ENCODE measurements around the gene TMEM229B.
"Not testable (repeated sequence)": the region's sequence is repeated elsewhere in the genome, so short reads cannot be mapped to it uniquely, and the experiment has no call there.

Gene TMEM229B

DNA sequence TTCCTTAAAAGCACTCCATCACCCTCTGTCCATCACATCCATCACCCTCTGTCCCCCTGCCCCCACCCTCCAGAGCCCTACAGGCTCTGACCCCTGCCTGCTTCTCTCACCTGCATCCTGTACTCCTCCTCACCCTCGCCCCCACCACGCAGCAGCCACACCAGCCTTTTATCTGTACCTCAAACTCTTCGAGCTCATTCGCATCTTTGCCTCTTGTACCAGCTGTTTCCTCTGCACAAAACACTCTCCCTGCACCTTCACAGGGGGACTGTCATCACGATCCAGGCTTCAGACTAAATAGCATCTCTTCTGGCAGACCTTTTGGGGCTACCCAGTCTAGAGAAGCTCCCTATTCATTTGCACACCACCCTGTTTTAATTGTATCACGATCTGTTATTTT lies 24.1 kb downstream of the TMEM229B start:
- Histone ChIP-seq H3K9me3 (ENCODE audit: low read depth, low read length) (no peaks in the 10 kb centered on the region), H3K27ac (no peak overlapping the region), H3K9ac (ENCODE audit: insufficient read length) (no peak overlapping the region), H3K36me3 (ENCODE audit: insufficient read depth, low read length) (no peaks in the 10 kb centered on the region), H3K4me3 (no peak overlapping the region)
- TF ChIP-seq FOXP2 (optimal IDR thresholded peaks at IDR 0.05; ENCODE audit: control extremely low read depth, extremely low read length, insufficient read depth) (no peak), EZH2 (IDR thresholded peaks at IDR 0.05) (no peak), POLR2AphosphoS5 (IDR thresholded peaks at IDR 0.05; ENCODE audit: borderline replicate concordance, low read depth, low read length) (no peak)
- DNase-seq (ENCODE audit: low read depth, low spot score): no peak

DNA sequence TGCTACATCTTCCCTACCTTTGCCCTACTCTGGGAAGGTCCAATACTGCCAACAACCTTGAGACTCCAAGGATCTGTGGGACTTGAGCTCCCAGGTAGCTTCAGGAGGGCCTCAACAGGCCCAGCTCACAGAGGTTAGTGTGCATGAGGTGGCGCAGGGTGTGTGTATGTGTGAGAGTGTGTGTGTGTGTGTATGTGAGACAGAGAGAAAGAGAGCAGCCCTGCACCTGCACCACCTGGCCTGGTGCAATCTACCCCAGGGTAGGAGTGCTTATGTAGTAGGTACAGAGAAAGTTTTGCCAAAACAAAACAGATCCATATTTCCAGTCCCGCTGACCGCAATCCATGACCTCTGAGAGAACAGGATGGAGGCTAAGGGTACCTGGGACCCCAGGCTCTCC lies 24.6 kb downstream of the TMEM229B start:
- Histone ChIP-seq H3K4me3 (no peak overlapping the region), H3K27ac (no peak overlapping the region), H3K36me3 (ENCODE audit: insufficient read depth, low read length) (no peaks in the 10 kb centered on the region), H3K9me3 (ENCODE audit: low read depth, low read length) (no peaks in the 10 kb centered on the region), H3K9ac (ENCODE audit: insufficient read length) (no peak overlapping the region)
- TF ChIP-seq EZH2 (IDR thresholded peaks at IDR 0.05): no peak
- TF ChIP-seq POLR2AphosphoS5 (IDR thresholded peaks at IDR 0.05; ENCODE audit: borderline replicate concordance, low read depth, low read length): no peak
- TF ChIP-seq FOXP2 (optimal IDR thresholded peaks at IDR 0.05; ENCODE audit: control extremely low read depth, extremely low read length, insufficient read depth): no peak
- DNase-seq (ENCODE audit: low read depth, low spot score): no peak

DNA sequence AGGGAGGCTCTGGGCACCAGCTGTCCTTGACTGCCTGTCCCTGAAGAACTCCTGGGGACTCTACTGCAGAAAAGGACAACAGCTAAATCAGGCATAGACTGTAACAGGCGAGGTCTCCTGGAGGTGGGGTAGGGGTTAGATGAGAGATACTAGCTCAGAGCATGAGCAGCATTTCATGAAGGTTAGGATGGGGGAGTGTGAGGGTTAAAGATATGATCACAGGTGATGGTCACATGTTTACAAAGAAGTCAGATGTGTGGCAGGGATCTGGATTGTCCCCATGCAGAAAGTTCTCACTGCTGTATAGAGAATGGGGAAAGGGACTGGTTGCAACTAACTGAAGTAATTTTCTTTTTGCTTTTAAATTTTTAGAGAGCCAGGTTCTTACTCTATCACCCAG lies 26.5 kb downstream of the TMEM229B start:
- Histone ChIP-seq H3K9ac (ENCODE audit: insufficient read length) (no peak overlapping the region), H3K27ac (no peak overlapping the region), H3K9me3 (ENCODE audit: low read depth, low read length) (no peaks in the 10 kb centered on the region), H3K36me3 (ENCODE audit: insufficient read depth, low read length) (no peaks in the 10 kb centered on the region), H3K4me3 (no peak overlapping the region)
- TF ChIP-seq POLR2AphosphoS5 (IDR thresholded peaks at IDR 0.05; ENCODE audit: borderline replicate concordance, low read depth, low read length): no peak
- no peak for TF ChIP-seq FOXP2 (optimal IDR thresholded peaks at IDR 0.05; ENCODE audit: control extremely low read depth, extremely low read length, insufficient read depth)
- TF ChIP-seq EZH2 (IDR thresholded peaks at IDR 0.05): no peak
- DNase-seq (ENCODE audit: low read depth, low spot score): no peak

DNA sequence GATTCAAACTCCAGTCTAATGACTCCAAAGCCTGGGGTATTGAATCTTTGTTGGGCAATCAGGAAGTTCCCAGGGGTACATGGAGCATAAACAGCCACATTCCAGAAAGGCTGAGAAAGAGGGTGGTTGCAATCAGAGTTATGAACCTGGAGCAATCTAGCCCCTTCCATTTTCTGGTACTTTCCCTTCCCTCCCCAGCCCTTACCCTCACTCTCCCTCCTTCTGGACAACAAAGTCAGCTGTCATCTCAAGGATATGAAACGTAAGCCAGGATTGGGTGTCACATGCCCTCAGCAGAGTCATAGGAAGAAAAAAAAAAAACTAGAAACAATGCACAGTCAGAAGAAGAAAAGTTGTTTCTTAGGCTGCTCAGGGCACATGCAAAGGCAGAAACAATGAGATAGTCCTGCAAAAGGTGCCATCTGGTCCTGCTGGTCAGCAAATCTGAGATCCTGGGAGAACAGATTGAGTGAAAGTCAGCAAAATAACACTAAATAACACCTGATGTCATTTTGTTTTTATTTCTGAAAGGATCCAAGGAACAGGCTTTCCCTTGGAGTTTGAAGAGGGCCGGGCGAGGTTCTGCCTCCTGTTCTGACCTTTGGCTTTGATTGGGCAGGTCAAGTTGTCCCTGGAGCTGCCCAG lies 27.1 kb downstream of the TMEM229B start:
- Histone ChIP-seq H3K4me3 (no peak overlapping the region), H3K9ac (ENCODE audit: insufficient read length) (no peak overlapping the region), H3K36me3 (ENCODE audit: insufficient read depth, low read length) (no peaks in the 10 kb centered on the region), H3K9me3 (ENCODE audit: low read depth, low read length) (no peaks in the 10 kb centered on the region), H3K27ac (no peak overlapping the region)
- DNase-seq (ENCODE audit: low read depth, low spot score): no peak
- no peak for TF ChIP-seq POLR2AphosphoS5 (IDR thresholded peaks at IDR 0.05; ENCODE audit: borderline replicate concordance, low read depth, low read length)
- TF ChIP-seq EZH2 (IDR thresholded peaks at IDR 0.05): no peak
- TF ChIP-seq FOXP2 (optimal IDR thresholded peaks at IDR 0.05; ENCODE audit: control extremely low read depth, extremely low read length, insufficient read depth): no peak

DNA sequence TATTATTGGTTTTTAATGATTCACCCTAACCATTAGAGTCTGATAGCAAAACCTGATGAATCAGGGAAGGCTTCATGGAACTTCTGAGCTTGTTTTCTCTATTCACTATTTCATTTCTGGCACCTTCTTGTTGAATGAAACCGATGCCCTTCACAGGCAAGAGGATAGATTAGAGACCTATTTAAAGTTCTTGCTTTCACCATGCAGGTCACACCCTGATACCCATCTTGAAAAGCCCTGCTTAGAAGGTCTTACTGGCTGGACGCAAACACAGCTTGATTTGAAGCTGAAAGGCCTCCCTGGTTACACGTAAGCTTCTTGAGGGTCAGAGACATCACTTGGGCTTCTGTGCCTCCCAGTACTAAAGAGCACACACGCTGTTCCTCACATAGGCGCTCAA lies 29.2 kb downstream of the TMEM229B start:
- Histone ChIP-seq H3K27ac (no peak overlapping the region), H3K36me3 (ENCODE audit: insufficient read depth, low read length) (no peaks in the 10 kb centered on the region), H3K9me3 (ENCODE audit: low read depth, low read length) (no peaks in the 10 kb centered on the region), H3K9ac (ENCODE audit: insufficient read length) (no peak overlapping the region), H3K4me3 (no peak overlapping the region)
- DNase-seq (ENCODE audit: low read depth, low spot score): no peak
- TF ChIP-seq FOXP2 (optimal IDR thresholded peaks at IDR 0.05; ENCODE audit: control extremely low read depth, extremely low read length, insufficient read depth) (no peak), EZH2 (IDR thresholded peaks at IDR 0.05) (no peak), POLR2AphosphoS5 (IDR thresholded peaks at IDR 0.05; ENCODE audit: borderline replicate concordance, low read depth, low read length) (no peak)

DNA sequence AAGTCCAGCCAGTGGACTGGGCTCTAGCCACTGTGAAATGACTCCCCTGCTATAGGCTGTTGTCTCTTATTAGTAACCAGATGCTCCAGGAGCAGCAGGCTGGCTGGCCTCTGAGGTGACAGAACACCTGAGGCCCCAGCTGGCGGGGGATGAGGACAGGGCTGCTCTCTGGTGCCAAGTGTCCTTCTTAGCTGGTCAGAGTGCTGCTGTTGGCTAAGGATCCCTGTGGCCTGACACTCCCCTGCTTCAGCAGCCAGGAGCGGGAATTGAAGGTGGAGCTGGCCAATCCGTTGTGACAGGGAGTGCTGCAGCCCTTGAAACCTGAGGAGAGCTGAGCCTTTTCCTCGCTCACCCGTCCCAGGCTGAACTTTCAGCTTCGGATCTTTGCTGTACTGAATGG lies 30.7 kb downstream of the TMEM229B start:
- no peak for DNase-seq (ENCODE audit: low read depth, low spot score)
- no peak overlapping the region for H3K27ac ChIP-seq
- H3K4me3 ChIP-seq: no peak overlapping the region
- H3K36me3 ChIP-seq (ENCODE audit: insufficient read depth, low read length): no peaks in the 10 kb centered on the region
- no peaks in the 10 kb centered on the region for H3K9me3 ChIP-seq (ENCODE audit: low read depth, low read length)
- no peak overlapping the region for H3K9ac ChIP-seq (ENCODE audit: insufficient read length)
- TF ChIP-seq EZH2 (IDR thresholded peaks at IDR 0.05) (no peak), FOXP2 (optimal IDR thresholded peaks at IDR 0.05; ENCODE audit: control extremely low read depth, extremely low read length, insufficient read depth) (no peak), POLR2AphosphoS5 (IDR thresholded peaks at IDR 0.05; ENCODE audit: borderline replicate concordance, low read depth, low read length) (no peak)

DNA sequence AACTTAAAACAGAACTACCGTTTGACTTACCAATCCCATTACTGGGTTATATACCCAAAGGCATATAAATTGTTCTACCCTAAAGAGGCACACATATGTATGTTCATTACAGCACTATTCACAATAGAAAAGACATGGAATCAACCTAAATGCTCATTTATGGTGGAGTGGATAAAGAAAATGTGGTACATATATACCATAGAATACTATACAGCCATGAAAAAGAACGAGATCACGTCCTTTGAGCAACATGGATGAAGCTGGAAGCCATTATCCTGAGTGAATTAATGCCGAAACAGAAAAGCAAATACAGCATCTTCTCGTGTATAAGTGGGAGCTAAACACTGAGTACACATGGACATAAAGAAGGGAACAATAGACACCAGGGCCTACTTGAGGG lies 31.8 kb downstream of the TMEM229B start:
- Histone ChIP-seq H3K36me3 (ENCODE audit: insufficient read depth, low read length) (no peaks in the 10 kb centered on the region), H3K27ac (no peak overlapping the region), H3K9ac (ENCODE audit: insufficient read length) (no peak overlapping the region), H3K9me3 (ENCODE audit: low read depth, low read length) (no peaks in the 10 kb centered on the region), H3K4me3 (no peak overlapping the region)
- TF ChIP-seq POLR2AphosphoS5 (IDR thresholded peaks at IDR 0.05; ENCODE audit: borderline replicate concordance, low read depth, low read length): no peak
- no peak for TF ChIP-seq FOXP2 (optimal IDR thresholded peaks at IDR 0.05; ENCODE audit: control extremely low read depth, extremely low read length, insufficient read depth)
- no peak for TF ChIP-seq EZH2 (IDR thresholded peaks at IDR 0.05)
- DNase-seq (ENCODE audit: low read depth, low spot score): no peak

DNA sequence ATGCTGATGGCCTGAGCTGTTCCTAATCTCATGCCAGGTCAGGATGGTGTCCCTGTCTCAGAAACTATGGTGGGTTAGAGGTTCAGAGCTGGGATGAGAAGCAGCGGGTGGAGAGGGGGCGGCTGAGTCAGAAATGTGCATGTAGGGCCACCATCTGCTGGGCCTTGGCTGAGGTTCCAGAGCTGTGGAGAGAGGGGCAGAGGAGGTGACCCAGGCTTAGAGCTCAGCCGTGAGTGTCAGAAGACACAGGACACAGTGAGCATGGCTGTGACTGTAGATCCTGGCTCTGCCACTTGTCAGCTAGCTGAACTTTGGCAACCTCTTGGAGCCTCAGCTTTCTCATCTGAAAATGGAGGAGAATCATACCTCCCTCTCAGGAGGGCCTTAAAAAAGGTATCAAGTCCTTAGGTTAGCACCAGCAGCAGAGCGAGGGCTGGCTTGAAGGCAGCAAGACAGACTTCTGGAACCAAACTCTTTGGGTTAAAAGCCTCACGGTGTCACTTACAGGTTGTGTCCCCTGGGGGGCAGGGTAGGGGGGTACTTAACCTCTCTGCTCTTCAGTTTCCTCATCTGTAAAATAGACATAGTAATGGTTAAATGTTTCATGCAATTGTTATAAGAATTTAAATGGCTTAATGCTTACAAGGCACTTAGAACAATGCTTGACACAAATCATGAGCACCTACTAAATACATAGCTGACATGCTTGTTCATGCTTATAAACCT lies 34.8 kb downstream of the TMEM229B start:
- DNase-seq (ENCODE audit: low read depth, low spot score): no peak
- no peak overlapping the region for H3K27ac ChIP-seq
- no peaks in the 10 kb centered on the region for H3K36me3 ChIP-seq (ENCODE audit: insufficient read depth, low read length)
- H3K9ac ChIP-seq (ENCODE audit: insufficient read length): no peak overlapping the region
- no peak for TF ChIP-seq EZH2 (IDR thresholded peaks at IDR 0.05)
- no peak for TF ChIP-seq FOXP2 (optimal IDR thresholded peaks at IDR 0.05; ENCODE audit: control extremely low read depth, extremely low read length, insufficient read depth)
- TF ChIP-seq POLR2AphosphoS5 (IDR thresholded peaks at IDR 0.05; ENCODE audit: borderline replicate concordance, low read depth, low read length): no peak
- H3K4me3 ChIP-seq: no peak overlapping the region
- H3K9me3 ChIP-seq (ENCODE audit: low read depth, low read length): no peaks in the 10 kb centered on the region

DNA sequence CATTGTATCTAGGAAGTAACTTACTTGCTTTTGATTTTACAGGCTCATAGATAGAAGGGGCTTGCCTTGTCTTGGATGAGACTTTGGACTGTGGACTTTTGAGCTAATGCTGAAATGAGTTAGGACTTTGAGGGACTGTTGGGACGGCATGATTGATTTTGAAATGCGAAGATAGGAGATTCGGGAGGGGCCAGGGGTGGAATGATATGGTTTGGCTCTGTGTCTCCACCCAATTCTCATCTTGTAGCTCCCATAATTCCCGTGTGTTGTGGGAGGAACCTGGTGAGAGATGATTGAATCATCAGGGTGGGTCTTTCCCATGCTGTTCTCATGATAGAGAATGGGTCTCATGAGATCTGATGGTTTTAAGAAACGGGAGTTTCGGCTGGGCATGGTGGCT lies 36.9 kb downstream of the TMEM229B start:
- H3K27ac ChIP-seq; H3K36me3 ChIP-seq (ENCODE audit: insufficient read depth, low read length); H3K9me3 ChIP-seq (ENCODE audit: low read depth, low read length); DNase-seq (ENCODE audit: low read depth, low spot score); H3K4me3 ChIP-seq; H3K9ac ChIP-seq (ENCODE audit: insufficient read length): not testable (repeated sequence)

All from SK-N-MC (cell line).